NCI-H2107 treated with DMSO at 0.1 percent for 48 hours (cell line): ENCODE data around the gene HOMER1.
"Not testable (repeated sequence)": the region's sequence is repeated elsewhere in the genome, so short reads cannot be mapped to it uniquely, and the experiment has no call there.

Experiments used
- DNase-seq: peaks from one replicate; lab custom pipeline; 2025; ENCODE audit not compliant: unreplicated experiment; lab: John Stamatoyannopoulos, UW

HOMER1 gene

GRCh38 chr5:79518718-79519117 lies 4.8 kb upstream of the HOMER1 start:
- DNase-seq: no peak

- DNase-seq: no peak
Measured at GRCh38 chr5:79517601-79518000, 3.7 kb upstream of the HOMER1 start.

GRCh38 chr5:79516986-79517385 lies 3.1 kb upstream of the HOMER1 start:
- no peak for DNase-seq

- DNase-seq: not testable (repeated sequence)
Measured at GRCh38 chr5:79516331-79516730, 2.4 kb upstream of the HOMER1 start.

GRCh38 chr5:79514391-79515105 lies 614 bp upstream of the HOMER1 start:
- DNase-seq: peak; percentile 61

- no peak for DNase-seq
Measured at GRCh38 chr5:79513308-79513703, 628 bp downstream of the HOMER1 start.

- no peak for DNase-seq
Measured at GRCh38 chr5:79512471-79513307, 1.2 kb downstream of the HOMER1 start.

- DNase-seq: no peak
Measured at GRCh38 chr5:79512049-79512448, 1.9 kb downstream of the HOMER1 start.

GRCh38 chr5:79510638-79511037 lies 3.3 kb downstream of the HOMER1 start:
- DNase-seq: no peak

- no peak for DNase-seq
Measured at GRCh38 chr5:79509244-79509885, 4.6 kb downstream of the HOMER1 start.

GRCh38 chr5:79508794-79509193 lies 5.1 kb downstream of the HOMER1 start:
- no peak for DNase-seq

GRCh38 chr5:79508354-79508753 lies 5.6 kb downstream of the HOMER1 start:
- DNase-seq: no peak

- DNase-seq: no peak
Measured at GRCh38 chr5:79507251-79508205, 6.4 kb downstream of the HOMER1 start.

GRCh38 chr5:79505138-79505537 lies 8.8 kb downstream of the HOMER1 start:
- no peak for DNase-seq

GRCh38 chr5:79503794-79504495 lies 10.0 kb downstream of the HOMER1 start:
- no peak for DNase-seq

- DNase-seq: no peak
Measured at GRCh38 chr5:79499640-79500273, 14.2 kb downstream of the HOMER1 start.

GRCh38 chr5:79495311-79495710 lies 18.6 kb downstream of the HOMER1 start:
- DNase-seq: peak; percentile 39

GRCh38 chr5:79493596-79494345 lies 20.2 kb downstream of the HOMER1 start:
- DNase-seq: no peak
